MCF 10A (cell line): ENCODE measurements around the gene COL25A1. TPM values are rescaled to one million over a fixed set of nuclear protein-coding genes. Genes with fewer than 3 reads are reported as not detected.

Source experiments
- BruUV-seq: library from RNA; stranded (reverse); fragments of 400-500 nt; replicated peaks from 2 replicates; lab custom pipeline; 2021; lab: Mats Ljungman, UMichigan
- CTCF ChIA-PET: fragments of 300-600 bp; sonication (Branson Sonifier 250); formaldehyde crosslinking; extraction: SDS; loops from one replicate; lab custom pipeline; 2021; ENCODE audit warnings: antibody characterized with exemption, inconsistent platforms; lab: Yijun Ruan, JAX
- POLR2A ChIA-PET: fragments of 300-600, 350-650 bp; sonication (Branson Sonifier 250); formaldehyde crosslinking; extraction: SDS; loops from one replicate; lab custom pipeline; 2020; ENCODE audit warnings: antibody characterized with exemption, inconsistent platforms; lab: Yijun Ruan, JAX
- DNase-seq: peaks from one replicate; pipeline ENCODE4 v3.0.0-alpha.2; 2018; ENCODE audit not compliant: unreplicated experiment
- H3K27ac Mint-ChIP-seq: one replicate; pipeline ENCODE4 v1.8.0; 2022; ENCODE audit warnings: mild to moderate bottlenecking, low read depth, mixed read lengths; ENCODE audit not compliant: unreplicated experiment
- H3K27me3 Mint-ChIP-seq: one replicate; pipeline ENCODE4 v1.8.0; 2022; ENCODE audit warnings: mixed read lengths; ENCODE audit not compliant: insufficient read depth, unreplicated experiment
- H3K36me3 Mint-ChIP-seq: one replicate; pipeline ENCODE4 v1.8.0; 2022; ENCODE audit warnings: mild to moderate bottlenecking, moderate library complexity, mixed read lengths; ENCODE audit not compliant: insufficient read depth, unreplicated experiment
- H3K4me1 Mint-ChIP-seq: one replicate; pipeline ENCODE4 v1.8.0; 2022; ENCODE audit warnings: mixed read lengths; ENCODE audit not compliant: insufficient read depth, unreplicated experiment
- H3K4me3 Mint-ChIP-seq: one replicate; pipeline ENCODE4 v1.8.0; 2022; ENCODE audit warnings: mild to moderate bottlenecking, moderate library complexity, mixed read lengths; ENCODE audit not compliant: unreplicated experiment
- H3K9me3 Mint-ChIP-seq: one replicate; pipeline ENCODE4 v1.8.0; 2022; ENCODE audit warnings: mixed read lengths; ENCODE audit not compliant: unreplicated experiment
- CTCF ChIP-seq: fragments of 200-600 bp; IDR thresholded peaks from one replicate; pipeline ENCODE4 v1.8.0; 2022; ENCODE audit warnings: antibody characterized with exemption, mild to moderate bottlenecking; ENCODE audit not compliant: unreplicated experiment
- intact Hi-C: fragments of 100-400 bp; cut with micrococcal nuclease; formaldehyde crosslinking; loops from 2 replicates; pipeline ENCODE4 v1.14.1; 2022
- total RNA-seq: library from RNA; stranded (reverse); gene quantifications from 2 replicates; pipeline ENCODE4 v1.2.3, GENCODE V29; 2022

The COL25A1 gene
- total RNA-seq, 1 experiment from 2014 or later, result not detected

GRCh38 chr4:109321232-109321631 lies 18.8 kb upstream of the COL25A1 start:
- peaks cover 6% of the 10 kb centered on the region for H3K36me3 Mint-ChIP-seq
- no TSS peak for BruUV-seq
- H3K9me3 Mint-ChIP-seq, result peaks cover 26% of the 10 kb centered on the region
- ChIA-PET CTCF (no interaction called here), POLR2A (no interaction called here)
- H3K4me1 Mint-ChIP-seq, result no peaks in the 10 kb centered on the region
- intact Hi-C loops, result no loop called here
- no peaks in the 10 kb centered on the region for H3K27me3 Mint-ChIP-seq
- TF ChIP-seq CTCF, result no peak
- H3K4me3 Mint-ChIP-seq, result no peak overlapping the region
- DNase-seq, result no peak
- H3K27ac Mint-ChIP-seq, result no peak overlapping the region

- no TSS peak for BruUV-seq
- H3K4me3 Mint-ChIP-seq, result no peak overlapping the region
- intact Hi-C loops, result no loop called here
These were observed 17.2 kb upstream of the COL25A1 start for GRCh38 chr4:109319684-109320083.

GRCh38 chr4:109319156-109319555 lies 16.7 kb upstream of the COL25A1 start:
- no peak overlapping the region for H3K27ac Mint-ChIP-seq
- H3K4me3 Mint-ChIP-seq, result no peak overlapping the region
- DNase-seq, result no peak
- intact Hi-C loops, result no loop called here
- BruUV-seq, result no TSS peak
- no peaks in the 10 kb centered on the region for H3K4me1 Mint-ChIP-seq
- H3K27me3 Mint-ChIP-seq, result no peaks in the 10 kb centered on the region
- peaks cover 6% of the 10 kb centered on the region for H3K36me3 Mint-ChIP-seq
- POLR2A ChIA-PET, result no interaction called here
- TF ChIP-seq CTCF, result no peak
- CTCF ChIA-PET, result no interaction called here
- H3K9me3 Mint-ChIP-seq, result peaks cover 21% of the 10 kb centered on the region

More at GRCh38 chr4:109319684-109320083, 17.2 kb upstream of the COL25A1 start:
- POLR2A ChIA-PET, result no interaction called here
- no peak for TF ChIP-seq CTCF
- no peaks in the 10 kb centered on the region for H3K27me3 Mint-ChIP-seq
- peaks cover 6% of the 10 kb centered on the region for H3K36me3 Mint-ChIP-seq
- CTCF ChIA-PET, result interaction anchor here (0.6 kb wide), 1 partner anchor 1110 kb away, joined by 3 read pairs; no protein-coding TSS in a partner anchor
- H3K9me3 Mint-ChIP-seq, result peaks cover 26% of the 10 kb centered on the region
- no peak overlapping the region for H3K27ac Mint-ChIP-seq
- no peaks in the 10 kb centered on the region for H3K4me1 Mint-ChIP-seq
- no peak for DNase-seq

GRCh38 chr4:109315818-109316217 lies 13.4 kb upstream of the COL25A1 start:
- Mint-ChIP-seq H3K27ac (no peak overlapping the region), H3K27me3 (no peaks in the 10 kb centered on the region), H3K4me1 (no peaks in the 10 kb centered on the region), H3K36me3 (no peaks in the 10 kb centered on the region), H3K9me3 (peaks cover 9% of the 10 kb centered on the region), H3K4me3 (no peak overlapping the region)
- BruUV-seq, result no TSS peak
- TF ChIP-seq CTCF, result no peak
- ChIA-PET CTCF (interaction anchor here (0.7 to 1.0 kb wide), 2 partner anchors 9 to 10 kb away, joined by 3 read pairs; no protein-coding TSS in a partner anchor), POLR2A (no interaction called here)
- intact Hi-C loops, result no loop called here
- no peak for DNase-seq
